Testis (tissue), 3 donors: Measurements from ENCODE around the gene ST3GAL2. TPM values are rescaled to one million over a fixed set of nuclear protein-coding genes. Genes with fewer than 3 reads are reported as not detected.

ENCODE experiments used
- DNase-seq: peaks from one replicate; pipeline ENCODE4 v3.0.0-alpha.2; 2019
- H3K27ac ChIP-seq, 2 donors: fragments of 200-600 bp; sonication (generic); one replicate each; pipeline ENCODE4 v1.5.1; 2019
- H3K27me3 ChIP-seq: fragments of 200-600 bp; sonication (generic); one replicate; pipeline ENCODE4 v1.5.1; 2019
- H3K36me3 ChIP-seq: fragments of 200-600 bp; sonication (generic); one replicate; pipeline ENCODE4 v1.5.1; 2017; ENCODE audit warnings: low read depth; ENCODE audit errors: missing control alignments
- H3K4me1 ChIP-seq: fragments of 200-600 bp; sonication (generic); one replicate; pipeline ENCODE4 v1.5.1; 2019
- H3K4me3 ChIP-seq, 2 donors: fragments of 200-600 bp; sonication (generic); one replicate each; pipeline ENCODE4 v1.5.1; 2017 to 2019
- H3K9me3 ChIP-seq: fragments of 200-600 bp; sonication (generic); one replicate; pipeline ENCODE4 v1.5.1; 2017
- POLR2A ChIP-seq: fragments of 450-650 bp; IDR thresholded peaks from one replicate; pipeline ENCODE4 v1.6.1; 2017; ENCODE audit warnings: antibody characterized with exemption, mild to moderate bottlenecking, moderate library complexity
- WGBS, 2 donors: methylation state at CpG; one replicate each; pipeline ENCODE4 v1.1.5; 2018; 5-methylcytosine and 5-hydroxymethylcytosine counted together
- intact Hi-C: fragments of 100-400 bp; cut with DNase I; formaldehyde crosslinking; loops from one replicate; pipeline ENCODE4 v1.15.1; 2023; ENCODE audit warnings: low total_unique reads
- polyA plus RNA-seq: library from polyadenylated mRNA; stranded (reverse); fragments of 350-450 nt; fragmentation: Illumina TruSeq; extraction: RNeasy Lipid Tissue Mini Kit (QIAGEN cat#74804); gene quantifications from one replicate; pipeline ENCODE4 v1.2.3, GENCODE V29; 2014; ENCODE audit warnings: low read depth, low replicate concordance; ENCODE audit not compliant: insufficient read depth
- total RNA-seq, 2 donors: library from RNA; depleted of rRNA; stranded (reverse); fragments of >200 nt; gene quantifications; one replicate each; pipeline ENCODE4 v1.2.3, GENCODE V29; 2016
- TF ChIP-seq, protein P1 (sequence below), 3 experiments: fragments of 450-650 bp in 2 of 3; fragments of 200-600 bp in 1 of 3; sonication (generic) in 1 of 3; IDR thresholded peaks; one replicate each; pipeline ENCODE4 v1.5.1; 2016 to 2019; ENCODE audit warnings: antibody characterized with exemption in 3 of 3, mild to moderate bottlenecking in 2 of 3, moderate library complexity in 1 of 3

ST3GAL2 gene
- total and polyA plus RNA-seq, 3 donors from 2014 or later: 20.2 to 46.2 (median 32.5) TPM

DNA sequence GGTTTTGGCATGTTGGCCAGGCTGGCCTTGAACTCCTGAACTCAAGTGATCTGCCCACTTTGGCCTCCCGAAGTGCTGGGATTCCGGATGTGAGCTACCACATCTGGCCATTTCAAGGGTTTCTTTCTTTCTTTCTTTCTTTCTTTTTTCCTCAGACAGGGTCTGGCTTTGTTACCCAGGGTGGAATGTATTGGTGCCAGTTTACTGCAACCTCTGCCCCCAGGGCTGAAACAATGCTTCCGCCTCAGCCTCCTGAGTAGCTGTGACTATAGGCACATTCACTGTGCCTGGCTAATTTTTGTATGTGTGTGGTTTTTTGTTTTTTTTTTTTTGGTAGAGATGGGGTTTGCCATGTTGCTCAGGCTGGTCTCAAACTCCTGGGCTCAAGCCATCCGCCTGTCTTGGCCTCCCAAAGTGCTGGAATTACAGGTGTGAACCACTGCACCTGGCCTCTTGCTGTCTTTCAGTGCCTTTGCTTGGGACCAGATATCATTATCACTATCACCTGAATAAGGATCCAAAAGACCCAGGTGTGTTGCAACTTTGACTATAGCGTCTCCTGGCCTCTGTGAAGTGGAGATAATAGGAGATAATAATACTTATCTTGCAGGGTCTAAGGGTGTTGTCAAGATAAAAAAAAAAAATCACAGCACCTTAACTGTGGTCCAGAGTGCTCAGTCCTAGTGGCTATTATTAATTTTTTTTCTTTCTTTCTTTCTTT, 18.7 kb upstream of the ST3GAL2 start:
- Histone ChIP-seq H3K36me3 (no peaks in the 10 kb centered on the region), H3K4me1 (peaks cover 7% of the 10 kb centered on the region), H3K27me3 (no peaks in the 10 kb centered on the region), H3K4me3 (no peak overlapping the region), H3K9me3 (no peaks in the 10 kb centered on the region), H3K27ac (no peak overlapping the region)
- no peak for DNase-seq
- no peak for TF ChIP-seq POLR2A
- TF ChIP-seq, protein P1, sequence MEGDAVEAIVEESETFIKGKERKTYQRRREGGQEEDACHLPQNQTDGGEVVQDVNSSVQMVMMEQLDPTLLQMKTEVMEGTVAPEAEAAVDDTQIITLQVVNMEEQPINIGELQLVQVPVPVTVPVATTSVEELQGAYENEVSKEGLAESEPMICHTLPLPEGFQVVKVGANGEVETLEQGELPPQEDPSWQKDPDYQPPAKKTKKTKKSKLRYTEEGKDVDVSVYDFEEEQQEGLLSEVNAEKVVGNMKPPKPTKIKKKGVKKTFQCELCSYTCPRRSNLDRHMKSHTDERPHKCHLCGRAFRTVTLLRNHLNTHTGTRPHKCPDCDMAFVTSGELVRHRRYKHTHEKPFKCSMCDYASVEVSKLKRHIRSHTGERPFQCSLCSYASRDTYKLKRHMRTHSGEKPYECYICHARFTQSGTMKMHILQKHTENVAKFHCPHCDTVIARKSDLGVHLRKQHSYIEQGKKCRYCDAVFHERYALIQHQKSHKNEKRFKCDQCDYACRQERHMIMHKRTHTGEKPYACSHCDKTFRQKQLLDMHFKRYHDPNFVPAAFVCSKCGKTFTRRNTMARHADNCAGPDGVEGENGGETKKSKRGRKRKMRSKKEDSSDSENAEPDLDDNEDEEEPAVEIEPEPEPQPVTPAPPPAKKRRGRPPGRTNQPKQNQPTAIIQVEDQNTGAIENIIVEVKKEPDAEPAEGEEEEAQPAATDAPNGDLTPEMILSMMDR (IDR thresholded peaks at IDR 0.05): no peak
- 72 to 79% methylated on average over 5 of the region's 5 CpGs for WGBS, 2 donors
- intact Hi-C loops: no loop called here

DNA sequence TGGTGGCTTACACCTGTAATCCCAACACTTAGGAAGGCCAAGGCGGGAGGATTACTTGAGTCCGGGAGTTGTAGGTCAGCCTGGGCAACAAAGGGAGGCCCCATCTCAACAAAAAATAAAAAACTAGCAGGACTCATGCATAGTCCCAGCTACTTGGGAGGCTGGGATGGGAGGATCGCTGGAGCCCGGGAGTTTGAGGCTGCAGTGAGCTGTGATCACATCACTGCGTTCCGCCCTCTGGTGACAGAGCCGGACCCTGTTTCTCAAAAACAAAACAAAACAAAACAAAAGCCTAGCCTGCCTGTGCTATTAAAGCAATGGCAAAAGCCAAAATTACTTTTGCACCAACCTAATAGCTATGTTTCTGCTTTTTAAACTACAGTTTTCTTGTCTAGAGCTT, 17.0 kb upstream of the ST3GAL2 start:
- intact Hi-C loops: no loop called here
- H3K4me3 ChIP-seq: no peak overlapping the region
- H3K36me3 ChIP-seq: no peaks in the 10 kb centered on the region
- peaks cover 7% of the 10 kb centered on the region for H3K4me1 ChIP-seq
- H3K27ac ChIP-seq: no peak overlapping the region
- 58 to 69% methylated on average over 7 of the region's 7 CpGs for WGBS, 2 donors
- TF ChIP-seq, protein P1 (IDR thresholded peaks at IDR 0.05): no peak
- TF ChIP-seq POLR2A: no peak
- no peaks in the 10 kb centered on the region for H3K27me3 ChIP-seq
- no peak for DNase-seq
- no peaks in the 10 kb centered on the region for H3K9me3 ChIP-seq

DNA sequence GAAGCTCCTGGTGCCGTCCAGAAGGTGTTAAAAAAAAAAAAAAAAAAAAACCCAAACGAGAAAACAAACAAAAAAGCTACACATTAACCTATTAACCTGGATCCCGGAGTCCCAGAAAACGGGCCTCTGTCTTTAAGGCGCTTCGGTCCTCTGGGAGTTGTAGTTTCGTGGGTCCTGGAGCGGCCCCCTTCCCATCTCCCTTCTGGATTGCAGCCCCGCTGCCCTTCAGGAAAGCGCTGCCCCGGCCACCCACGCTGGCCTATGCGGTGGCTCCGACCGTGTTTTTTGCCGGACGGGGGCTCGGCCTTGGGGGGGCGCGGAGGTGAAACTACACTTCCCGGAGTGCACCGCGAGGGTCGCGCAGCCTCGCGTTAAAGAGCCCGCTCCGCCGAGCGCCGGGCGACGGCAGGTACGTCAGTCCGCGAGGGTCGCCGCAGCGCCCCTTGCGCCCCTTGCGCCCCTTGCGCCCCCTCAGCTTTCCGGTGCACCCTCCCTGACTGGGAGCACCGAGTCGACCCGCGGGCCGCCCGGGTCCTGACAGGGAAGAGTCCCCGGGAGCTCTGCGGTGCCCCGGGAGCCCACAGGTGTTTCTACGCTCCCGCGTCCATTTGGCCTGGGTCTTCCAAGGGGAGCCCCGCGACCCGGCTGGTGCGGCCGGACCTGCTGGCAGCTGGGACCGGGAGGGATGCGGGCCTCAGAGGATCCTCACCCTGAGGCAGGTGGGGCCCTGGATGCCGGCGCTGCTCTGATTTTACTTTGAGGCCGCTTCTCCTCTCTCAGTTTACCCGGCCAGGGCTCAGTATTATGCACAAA, 15.5 kb upstream of the ST3GAL2 start, which contains the start of gene FCSK:
FCSK (plus strand) TSS at position 374 of the 813 bp plus-strand sequence. CDS start 8,596 bp downstream, outside the sequence.
- Histone ChIP-seq H3K27me3 (no peaks in the 10 kb centered on the region), H3K36me3 (no peaks in the 10 kb centered on the region), H3K27ac (peak within 1 kb of the TSS; percentile 93), H3K9me3 (no peaks in the 10 kb centered on the region), H3K4me3 (peak within 1 kb of the TSS; percentile 80 to 97), H3K4me1 (peaks cover 7% of the 10 kb centered on the region)
- intact Hi-C loops: no loop called here
- DNase-seq: peak; percentile 81
- no peak for TF ChIP-seq POLR2A
- TF ChIP-seq, protein P1 (IDR thresholded peaks at IDR 0.05): peak in 1 of 3 experiments; percentile 8
- 0% methylated on average over 10 to 62 of the region's 67 CpGs for WGBS, 2 donors

DNA sequence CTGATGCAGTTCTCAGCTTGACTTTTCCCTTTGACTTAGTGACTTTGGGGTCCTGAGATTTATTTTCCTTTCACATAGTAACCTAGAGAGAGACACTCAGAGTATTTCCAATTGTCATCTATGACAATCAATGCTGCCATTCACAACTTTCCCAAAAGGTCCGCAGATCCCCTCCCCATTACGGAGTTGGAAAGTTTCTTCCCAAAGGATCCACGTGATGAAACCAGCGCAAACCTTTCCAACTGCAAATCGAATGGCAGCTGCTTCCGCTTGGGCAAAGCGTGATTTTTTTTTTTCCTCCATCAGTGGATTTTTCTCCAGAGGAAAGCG, 15.0 kb upstream of the ST3GAL2 start:
- no peaks in the 10 kb centered on the region for H3K36me3 ChIP-seq
- H3K4me1 ChIP-seq: peaks cover 7% of the 10 kb centered on the region
- H3K27me3 ChIP-seq: no peaks in the 10 kb centered on the region
- H3K27ac ChIP-seq: peak overlapping the region; percentile 93
- peak overlapping the region; percentile 80 to 97 for H3K4me3 ChIP-seq
- WGBS, 2 donors: 1 to 2% methylated on average over 8 of the region's 8 CpGs
- no peak for DNase-seq
- intact Hi-C loops: no loop called here
- TF ChIP-seq, protein P1 (IDR thresholded peaks at IDR 0.05): no peak
- TF ChIP-seq POLR2A: no peak
- no peaks in the 10 kb centered on the region for H3K9me3 ChIP-seq
